C4-2B (cell line): ENCODE data around the gene DCDC2C.

ENCODE experiments used
- CTCF ChIP-seq: fragments of 450-650 bp; conservative IDR thresholded peaks from 2 replicates; pipeline ENCODE4 v1.5.1; 2017; ENCODE audit warnings: mild to moderate bottlenecking
- ZFX ChIP-seq: fragments of 450-650 bp; IDR thresholded peaks from 2 replicates; pipeline ENCODE4 v1.6.1; 2017

- TF ChIP-seq CTCF = no peak
- no peak for TF ChIP-seq ZFX
These were observed 36.2 kb upstream of the DCDC2C start for GRCh38 chr2:3667151-3667631.
